Activated naive CD8-positive, alpha-beta T cell treated with anti-CD3 and anti-CD28 coated beads for 36 hours (primary cell): Measurements from ENCODE around the gene MAGI1. TPM values are rescaled to one million over a fixed set of nuclear protein-coding genes. Genes with fewer than 3 reads are reported as not detected.
A peak's percentile ranks its signal among the peaks of the same experiment; 100 is the strongest.

Experiments
- DNase-seq: peaks from one replicate; pipeline ENCODE4 v3.0.0; 2021
- H3K27ac Mint-ChIP-seq: one replicate; pipeline ENCODE4 v1.8.0; 2022; ENCODE audit warnings: mild to moderate bottlenecking, moderate library complexity, mixed read lengths
- H3K27me3 Mint-ChIP-seq: one replicate; pipeline ENCODE4 v1.8.0; 2022; ENCODE audit warnings: mild to moderate bottlenecking, mixed read lengths
- H3K36me3 Mint-ChIP-seq: one replicate; pipeline ENCODE4 v1.8.0; 2021; ENCODE audit warnings: mild to moderate bottlenecking, mixed read lengths
- H3K4me1 Mint-ChIP-seq: one replicate; pipeline ENCODE4 v1.8.0; 2021; ENCODE audit warnings: mixed read lengths
- H3K4me3 Mint-ChIP-seq: one replicate; pipeline ENCODE4 v1.8.0; 2022; ENCODE audit warnings: mild to moderate bottlenecking, moderate library complexity, mixed read lengths
- H3K9me3 Mint-ChIP-seq: one replicate; pipeline ENCODE4 v1.8.0; 2022; ENCODE audit warnings: mixed read lengths
- total RNA-seq, 2 experiments: library from RNA; stranded (reverse); gene quantifications; one replicate each; pipeline ENCODE4 v1.2.3, GENCODE V29; 2021

Gene MAGI1
- total RNA-seq, 2 experiments from 2014 or later: 0.12 to 0.16 TPM

DNA sequence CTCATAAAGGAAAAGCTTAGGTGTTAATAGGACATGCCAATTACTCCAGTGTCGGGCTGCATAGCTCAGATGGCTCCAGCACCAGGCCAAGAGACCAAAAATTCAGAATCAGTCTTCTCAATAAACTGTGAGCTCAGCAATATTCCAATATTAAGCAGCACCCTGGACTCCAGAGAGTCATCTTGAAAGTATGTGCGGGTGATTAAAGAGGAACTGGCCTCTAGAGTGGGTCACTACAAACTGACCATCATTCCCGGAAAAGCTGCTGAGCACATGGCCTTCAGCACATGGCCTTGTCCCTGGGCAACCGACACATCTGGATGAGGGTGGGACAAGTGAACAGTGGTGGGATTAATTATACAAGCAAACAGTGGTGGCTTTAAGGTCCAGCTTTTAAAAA, 59.0 kb downstream of the MAGI1 start:
- no peaks in the 10 kb centered on the region for H3K4me1 Mint-ChIP-seq
- H3K4me3 Mint-ChIP-seq: no peak overlapping the region
- H3K27ac Mint-ChIP-seq: no peak overlapping the region
- no peaks in the 10 kb centered on the region for H3K9me3 Mint-ChIP-seq
- DNase-seq: no peak
- no peaks in the 10 kb centered on the region for H3K36me3 Mint-ChIP-seq
- no peaks in the 10 kb centered on the region for H3K27me3 Mint-ChIP-seq

DNA sequence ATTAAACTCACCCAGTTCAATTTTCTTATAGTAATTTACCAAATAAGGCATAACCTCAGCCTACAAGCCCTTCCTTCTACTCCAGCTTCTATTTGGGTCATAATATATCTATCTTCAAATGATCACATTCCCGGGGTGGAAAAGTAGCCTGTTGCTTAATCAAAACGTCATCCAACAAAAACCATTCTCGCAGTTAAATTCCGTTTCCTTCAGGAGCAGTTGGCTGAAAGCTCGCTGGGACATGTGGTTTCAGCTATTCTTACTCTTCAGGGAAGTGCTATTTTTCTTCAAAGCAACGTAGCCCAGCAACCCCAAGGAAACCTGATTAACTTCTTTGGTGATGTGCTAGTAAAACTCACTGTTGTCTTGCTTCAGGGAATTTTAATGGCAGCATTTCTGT, 59.6 kb downstream of the MAGI1 start:
- Mint-ChIP-seq H3K27ac (no peak overlapping the region), H3K36me3 (no peaks in the 10 kb centered on the region), H3K4me3 (no peak overlapping the region), H3K4me1 (no peaks in the 10 kb centered on the region), H3K9me3 (no peaks in the 10 kb centered on the region), H3K27me3 (no peaks in the 10 kb centered on the region)
- DNase-seq: no peak

DNA sequence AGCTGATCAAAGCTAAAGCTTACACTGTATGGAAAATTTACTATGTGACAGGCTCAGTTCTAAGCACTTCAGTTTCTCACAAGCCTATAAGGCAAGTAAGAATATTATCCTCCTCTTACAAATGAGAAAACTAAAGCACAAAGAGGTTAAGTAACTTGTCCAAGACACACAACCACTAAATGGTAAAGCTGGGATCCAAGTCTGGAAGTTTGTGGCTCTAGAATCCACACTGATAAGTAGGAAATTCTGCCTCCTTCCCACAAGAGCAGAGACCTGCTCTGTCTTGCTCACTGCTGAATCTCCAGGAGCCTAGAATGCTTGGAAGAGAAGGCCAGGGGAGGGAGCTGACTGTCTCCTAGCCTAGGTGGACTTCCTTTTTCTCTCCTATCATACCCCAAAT, 60.6 kb downstream of the MAGI1 start:
- H3K4me3 Mint-ChIP-seq: no peak overlapping the region
- H3K36me3 Mint-ChIP-seq: no peaks in the 10 kb centered on the region
- H3K27me3 Mint-ChIP-seq: no peaks in the 10 kb centered on the region
- no peaks in the 10 kb centered on the region for H3K4me1 Mint-ChIP-seq
- H3K27ac Mint-ChIP-seq: no peak overlapping the region
- no peaks in the 10 kb centered on the region for H3K9me3 Mint-ChIP-seq
- DNase-seq: no peak

DNA sequence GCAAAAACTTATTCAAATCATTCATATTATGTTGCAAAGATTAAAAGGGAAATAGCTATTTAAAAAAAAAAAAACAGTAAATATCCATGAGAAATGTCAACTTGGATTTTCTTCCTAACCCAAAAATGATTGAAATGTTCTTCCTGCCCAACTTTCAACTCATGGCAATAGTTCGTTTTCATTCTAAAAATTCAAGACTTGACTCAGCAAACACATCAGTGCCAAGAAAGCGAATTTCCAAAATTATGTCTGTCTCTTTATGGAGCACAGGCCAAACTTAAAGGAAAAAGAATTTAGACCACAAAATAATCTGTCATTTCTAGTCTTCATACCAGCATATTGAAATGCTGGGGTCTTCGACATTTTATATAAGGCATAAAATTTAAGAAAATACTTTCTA, 63.7 kb downstream of the MAGI1 start:
- Mint-ChIP-seq H3K9me3 (peaks cover 2% of the 10 kb centered on the region), H3K27me3 (no peaks in the 10 kb centered on the region), H3K27ac (no peak overlapping the region), H3K4me1 (no peaks in the 10 kb centered on the region), H3K36me3 (no peaks in the 10 kb centered on the region), H3K4me3 (no peak overlapping the region)
- no peak for DNase-seq

DNA sequence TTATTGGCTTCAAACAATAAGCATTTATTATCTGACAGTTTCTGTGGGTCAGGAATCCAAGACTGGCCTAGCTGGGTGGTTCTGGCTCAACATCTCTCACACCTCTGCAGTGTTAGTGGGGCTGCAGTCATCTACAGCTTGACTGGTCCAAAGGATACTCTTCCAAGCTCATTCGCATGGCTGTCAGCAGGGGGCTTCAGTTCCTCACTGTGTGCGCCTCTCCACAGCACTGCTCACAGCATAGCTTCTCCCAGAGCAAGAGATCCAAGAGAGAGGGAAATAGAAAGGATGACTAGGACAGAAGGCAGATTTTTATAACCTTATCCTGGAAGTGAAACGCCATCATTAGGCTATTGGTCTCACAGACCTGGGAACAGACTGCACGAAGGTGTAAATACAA, 64.2 kb downstream of the MAGI1 start:
- Mint-ChIP-seq H3K9me3 (peaks cover 2% of the 10 kb centered on the region), H3K4me1 (no peaks in the 10 kb centered on the region), H3K36me3 (no peaks in the 10 kb centered on the region), H3K27me3 (no peaks in the 10 kb centered on the region), H3K4me3 (no peak overlapping the region), H3K27ac (no peak overlapping the region)
- DNase-seq: no peak

DNA sequence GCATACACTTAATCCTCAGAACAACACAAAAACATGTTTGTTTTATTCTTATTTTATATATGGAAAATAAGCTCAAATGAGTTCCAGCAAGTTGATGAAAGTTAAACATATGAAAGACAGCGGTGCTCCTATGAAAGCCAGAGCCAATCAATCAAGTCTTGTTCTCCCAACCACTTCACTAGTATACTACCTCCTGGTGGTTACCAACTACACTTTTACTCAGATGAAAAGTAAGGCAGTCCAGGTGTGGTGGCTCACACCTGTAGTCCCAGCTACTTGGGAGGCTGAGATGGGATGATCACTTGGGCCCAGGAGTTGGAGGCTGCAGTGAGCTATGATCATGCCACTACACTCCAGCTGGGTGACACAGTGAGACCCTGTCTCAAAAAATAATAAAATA, 66.0 kb downstream of the MAGI1 start:
- Mint-ChIP-seq H3K27me3 (no peaks in the 10 kb centered on the region), H3K27ac (no peak overlapping the region), H3K9me3 (peaks cover 2% of the 10 kb centered on the region), H3K4me1 (no peaks in the 10 kb centered on the region), H3K4me3 (no peak overlapping the region), H3K36me3 (no peaks in the 10 kb centered on the region)
- DNase-seq: no peak

DNA sequence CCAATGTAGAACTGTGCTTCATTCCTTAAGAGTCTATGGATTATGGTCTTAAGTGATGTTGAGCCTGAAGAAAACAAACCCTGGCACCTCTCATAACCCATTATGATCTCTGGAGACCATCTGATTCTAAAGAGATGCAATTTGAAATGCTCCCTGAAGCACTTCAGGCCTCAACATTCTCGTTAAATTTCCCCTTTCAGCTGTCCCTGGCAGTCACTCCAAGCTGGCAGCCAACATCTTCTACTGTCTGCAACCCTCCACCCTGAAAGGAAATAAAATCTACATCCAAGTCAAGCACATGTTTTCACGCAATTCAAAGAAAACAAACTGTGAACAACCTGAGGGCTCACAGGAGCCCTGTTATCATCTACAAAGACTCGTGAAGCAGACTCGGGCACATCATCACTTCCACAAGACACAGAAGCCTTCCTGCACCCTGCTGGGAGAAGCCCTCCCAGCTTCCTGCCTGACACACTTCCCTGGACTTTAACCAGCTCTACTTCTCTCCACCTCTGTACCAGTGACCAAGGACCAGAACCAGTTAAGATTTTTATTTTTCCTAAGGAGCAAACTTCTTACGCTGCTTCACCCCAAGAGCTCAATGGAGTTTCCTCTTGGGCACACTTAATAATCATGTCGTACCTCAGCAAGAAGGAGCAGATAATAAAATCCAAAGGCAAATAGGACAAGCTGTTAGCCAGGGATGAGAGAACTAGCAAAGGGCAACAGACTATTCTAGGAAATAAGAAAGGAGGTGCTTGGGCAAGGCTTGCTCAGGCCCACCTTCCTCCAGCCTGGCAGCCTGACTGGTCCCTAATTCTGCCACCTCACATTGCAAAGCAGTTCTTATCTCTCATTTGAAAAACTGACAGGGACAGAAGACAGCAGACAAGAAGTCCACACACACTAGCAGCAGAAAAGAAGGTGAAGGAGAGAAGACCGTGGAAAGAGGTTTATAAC, 67.1 kb downstream of the MAGI1 start:
- no peak overlapping the region for H3K27ac Mint-ChIP-seq
- H3K4me1 Mint-ChIP-seq: no peaks in the 10 kb centered on the region
- H3K9me3 Mint-ChIP-seq: peaks cover 2% of the 10 kb centered on the region
- no peaks in the 10 kb centered on the region for H3K36me3 Mint-ChIP-seq
- no peak for DNase-seq
- no peak overlapping the region for H3K4me3 Mint-ChIP-seq
- H3K27me3 Mint-ChIP-seq: peaks cover 4% of the 10 kb centered on the region

DNA sequence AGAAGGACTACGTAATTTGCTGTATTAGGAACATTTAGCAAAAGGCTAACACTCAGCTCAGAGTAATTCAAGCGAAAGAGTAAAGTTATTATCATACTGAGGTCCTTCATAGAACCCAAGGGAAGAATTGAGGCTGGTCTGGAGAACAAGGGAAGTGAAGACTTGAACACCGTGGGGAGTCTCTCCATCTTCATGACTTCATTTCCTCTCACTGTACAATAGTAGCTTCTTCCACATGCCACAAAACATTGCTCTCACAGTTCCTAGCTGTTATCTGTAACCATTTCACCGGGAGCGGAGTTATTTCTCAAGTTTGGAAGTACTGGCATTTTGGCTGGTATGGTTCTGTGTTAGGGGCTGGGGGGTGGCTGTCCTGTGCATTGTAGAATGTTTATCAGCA, 69.7 kb downstream of the MAGI1 start:
- Mint-ChIP-seq H3K27ac (no peak overlapping the region), H3K36me3 (no peaks in the 10 kb centered on the region), H3K9me3 (peaks cover 9% of the 10 kb centered on the region), H3K4me3 (no peak overlapping the region), H3K27me3 (peaks cover 8% of the 10 kb centered on the region), H3K4me1 (peaks cover 8% of the 10 kb centered on the region)
- no peak for DNase-seq

DNA sequence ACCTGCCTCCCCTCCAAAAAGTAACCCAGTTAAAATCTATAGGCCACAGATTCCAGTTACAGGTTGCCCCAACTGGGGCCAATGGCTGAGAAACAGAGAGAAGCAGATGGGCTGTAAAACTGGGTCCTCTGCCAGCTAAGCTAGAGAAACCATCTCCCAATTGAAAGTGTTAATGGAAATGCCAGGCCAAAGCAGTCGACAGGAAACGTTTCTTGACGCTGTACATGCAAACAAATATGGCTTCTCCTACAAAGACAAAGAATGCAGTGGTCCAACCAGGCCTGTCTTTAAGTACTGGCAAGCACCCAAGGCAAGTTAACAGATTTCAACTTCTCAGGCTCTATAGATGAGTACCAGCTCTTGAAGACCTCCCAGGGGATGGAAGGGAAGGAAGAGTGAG, 71.3 kb downstream of the MAGI1 start:
- H3K4me3 Mint-ChIP-seq: no peak overlapping the region
- DNase-seq: no peak
- H3K36me3 Mint-ChIP-seq: no peaks in the 10 kb centered on the region
- H3K9me3 Mint-ChIP-seq: peaks cover 13% of the 10 kb centered on the region
- peaks cover 13% of the 10 kb centered on the region for H3K4me1 Mint-ChIP-seq
- H3K27ac Mint-ChIP-seq: no peak overlapping the region
- peaks cover 8% of the 10 kb centered on the region for H3K27me3 Mint-ChIP-seq

DNA sequence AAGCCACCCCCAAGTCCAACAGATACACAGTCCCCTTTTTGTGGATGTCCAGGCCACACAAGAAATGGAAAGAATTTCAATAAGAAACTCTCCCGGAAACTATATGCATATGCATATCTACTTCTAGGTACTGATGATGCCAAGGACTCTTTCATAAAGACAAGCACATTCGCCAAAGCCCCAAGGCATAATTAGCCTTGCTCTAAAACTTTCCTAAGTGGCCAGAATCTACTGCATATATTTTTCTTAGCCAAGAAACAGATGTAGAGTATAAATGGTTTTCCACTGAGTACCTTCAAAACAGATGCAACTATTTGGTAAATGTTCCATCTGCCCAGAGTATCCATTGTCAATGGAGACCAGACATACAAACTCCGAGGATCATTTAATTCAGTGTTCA, 73.9 kb downstream of the MAGI1 start:
- Mint-ChIP-seq H3K36me3 (no peaks in the 10 kb centered on the region), H3K9me3 (peaks cover 11% of the 10 kb centered on the region), H3K27me3 (peaks cover 8% of the 10 kb centered on the region), H3K27ac (peak overlapping the region; percentile 71), H3K4me1 (peaks cover 13% of the 10 kb centered on the region), H3K4me3 (no peak overlapping the region)
- DNase-seq: no peak

DNA sequence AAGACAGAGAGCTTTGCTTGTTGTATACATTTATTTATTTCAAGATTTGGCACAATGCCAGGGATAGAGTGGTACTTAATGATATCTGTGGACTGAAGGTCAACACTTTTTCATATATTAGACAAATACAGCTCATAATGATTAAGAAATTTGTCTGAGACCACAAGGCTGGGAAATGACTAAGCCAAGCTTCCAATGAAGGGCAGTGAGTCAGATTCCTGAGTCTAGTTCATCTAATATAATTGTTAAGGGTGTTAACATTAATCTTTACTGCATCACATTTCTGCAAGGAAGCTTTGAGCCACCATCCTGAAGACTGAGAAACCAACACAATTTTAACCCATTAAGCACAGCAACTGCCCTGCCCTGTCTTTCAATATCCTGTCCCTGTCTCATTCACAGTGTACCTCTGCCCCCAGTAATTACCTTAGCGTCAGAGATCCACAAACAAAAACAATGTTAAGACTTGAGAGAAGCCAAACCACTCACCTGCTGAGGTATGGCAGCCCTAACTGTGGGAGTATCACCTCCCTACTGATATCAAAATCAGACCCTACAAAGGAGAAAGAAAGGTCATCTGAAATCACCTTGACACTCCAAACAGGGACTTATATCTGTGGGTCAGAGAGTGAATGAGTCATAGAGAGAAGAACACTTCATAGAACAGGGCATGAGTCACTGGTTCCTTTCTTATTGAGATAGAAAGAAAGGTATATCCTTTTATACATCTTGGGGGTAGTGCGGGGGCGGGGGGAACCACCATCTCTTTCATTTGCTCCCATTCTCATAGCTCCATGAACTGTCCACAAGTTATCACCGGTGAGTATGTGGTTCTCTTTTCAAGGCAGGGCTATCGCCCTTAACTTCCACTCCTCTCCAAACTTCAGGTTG, 74.7 kb downstream of the MAGI1 start:
- Mint-ChIP-seq H3K27ac (peak overlapping the region; percentile 91), H3K9me3 (peaks cover 11% of the 10 kb centered on the region), H3K27me3 (peaks cover 8% of the 10 kb centered on the region), H3K4me3 (peak overlapping the region; percentile 12), H3K36me3 (no peaks in the 10 kb centered on the region), H3K4me1 (peaks cover 13% of the 10 kb centered on the region)
- DNase-seq: peak; percentile 30

DNA sequence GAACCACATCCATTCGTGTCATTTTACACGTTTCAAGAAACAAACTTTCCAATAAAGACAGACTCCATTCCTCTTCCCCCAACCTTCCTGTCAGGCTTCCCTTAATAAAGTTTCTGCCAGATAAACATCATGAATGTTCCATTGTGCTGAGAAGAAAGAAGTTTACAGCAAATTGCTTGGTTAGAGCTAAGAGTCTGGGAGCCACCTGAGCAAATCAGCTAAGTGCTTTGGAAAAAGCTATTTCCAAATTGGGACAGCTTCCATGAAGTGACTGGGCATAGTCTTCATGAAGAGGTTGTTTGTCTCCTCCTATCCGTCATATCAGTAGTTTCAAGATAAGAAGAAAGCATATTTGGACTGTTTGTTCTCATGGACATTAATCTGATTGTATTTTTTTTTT, 77.0 kb downstream of the MAGI1 start:
- Mint-ChIP-seq H3K36me3 (no peaks in the 10 kb centered on the region), H3K4me1 (peaks cover 13% of the 10 kb centered on the region), H3K27me3 (peaks cover 5% of the 10 kb centered on the region), H3K4me3 (no peak overlapping the region), H3K27ac (no peak overlapping the region), H3K9me3 (peaks cover 13% of the 10 kb centered on the region)
- DNase-seq: no peak

DNA sequence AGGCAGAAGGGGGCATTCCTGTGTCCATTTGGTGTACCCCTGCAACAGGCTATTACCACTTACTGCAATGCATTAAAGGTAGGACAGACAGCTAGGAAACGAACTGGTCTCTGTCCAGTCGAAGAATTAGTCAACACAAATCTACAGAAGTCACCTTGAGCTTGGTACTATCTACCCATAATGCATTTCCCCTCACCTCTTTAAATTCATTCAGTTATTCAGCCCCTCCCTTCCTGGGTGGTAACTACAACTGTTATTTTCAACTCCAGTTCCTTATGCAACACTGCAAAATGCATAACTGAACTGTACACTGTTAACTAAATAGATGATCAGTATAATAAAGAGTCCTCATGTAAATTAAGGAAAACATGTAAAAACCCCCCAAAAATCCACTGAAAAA, 77.6 kb downstream of the MAGI1 start:
- no peak for DNase-seq
- Mint-ChIP-seq H3K9me3 (peaks cover 13% of the 10 kb centered on the region), H3K36me3 (no peaks in the 10 kb centered on the region), H3K4me3 (no peak overlapping the region), H3K27ac (no peak overlapping the region), H3K27me3 (peaks cover 5% of the 10 kb centered on the region), H3K4me1 (peaks cover 13% of the 10 kb centered on the region)

DNA sequence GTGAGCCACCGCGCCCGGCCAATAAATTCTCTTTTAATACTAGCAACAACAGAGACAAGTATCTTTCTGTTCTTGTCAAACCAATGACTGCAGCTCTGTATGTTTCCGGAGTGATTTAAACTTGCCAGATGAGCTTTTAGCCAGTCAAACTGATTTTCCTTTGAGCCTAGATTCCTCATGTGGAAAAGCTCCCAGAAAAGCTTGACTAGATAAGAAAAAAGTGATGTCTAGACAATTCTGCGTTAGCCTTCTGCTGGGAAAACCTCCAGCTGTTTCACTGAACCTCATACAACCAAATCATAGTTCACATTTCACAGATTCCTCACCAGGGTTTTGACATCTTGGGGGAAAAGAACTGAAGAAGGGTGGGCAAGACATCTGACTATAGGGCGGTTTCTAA, 78.6 kb downstream of the MAGI1 start:
- Mint-ChIP-seq H3K36me3 (no peaks in the 10 kb centered on the region), H3K9me3 (peaks cover 11% of the 10 kb centered on the region), H3K4me3 (no peak overlapping the region), H3K4me1 (peaks cover 13% of the 10 kb centered on the region), H3K27ac (no peak overlapping the region), H3K27me3 (no peaks in the 10 kb centered on the region)
- DNase-seq: no peak

DNA sequence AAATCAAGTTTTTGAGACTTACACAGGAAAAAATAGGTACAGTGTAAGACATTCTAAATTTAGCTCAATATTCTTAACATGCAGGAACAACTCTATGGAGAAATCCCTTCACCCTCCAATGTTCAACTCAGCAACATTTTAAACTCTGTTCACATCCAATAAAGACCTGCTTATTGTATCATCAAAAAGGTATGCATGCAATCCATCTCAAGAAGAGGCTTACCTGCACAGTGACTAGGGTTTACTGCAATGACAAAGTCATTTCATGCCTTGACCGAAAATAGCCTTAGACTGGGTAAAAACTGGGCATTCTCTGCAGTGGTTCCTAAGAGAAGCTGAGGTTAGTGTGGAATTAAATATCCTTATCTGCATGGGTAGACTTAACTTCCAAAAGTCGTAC, 80.5 kb downstream of the MAGI1 start:
- peaks cover 4% of the 10 kb centered on the region for H3K9me3 Mint-ChIP-seq
- no peaks in the 10 kb centered on the region for H3K36me3 Mint-ChIP-seq
- DNase-seq: no peak
- H3K27ac Mint-ChIP-seq: no peak overlapping the region
- no peaks in the 10 kb centered on the region for H3K27me3 Mint-ChIP-seq
- no peak overlapping the region for H3K4me3 Mint-ChIP-seq
- no peaks in the 10 kb centered on the region for H3K4me1 Mint-ChIP-seq
